ENCODE data around the gene CXADR. TPM values are rescaled to one million over a fixed set of nuclear protein-coding genes. Genes with fewer than 3 reads are reported as not detected.
"Not testable (repeated sequence)": the region's sequence is repeated elsewhere in the genome, so short reads cannot be mapped to it uniquely, and the experiment has no call there.

The CXADR gene
- total RNA-seq, 4 donors from 2014 or later, result 1.3 to 29.9 (median 17.9) TPM

DNA sequence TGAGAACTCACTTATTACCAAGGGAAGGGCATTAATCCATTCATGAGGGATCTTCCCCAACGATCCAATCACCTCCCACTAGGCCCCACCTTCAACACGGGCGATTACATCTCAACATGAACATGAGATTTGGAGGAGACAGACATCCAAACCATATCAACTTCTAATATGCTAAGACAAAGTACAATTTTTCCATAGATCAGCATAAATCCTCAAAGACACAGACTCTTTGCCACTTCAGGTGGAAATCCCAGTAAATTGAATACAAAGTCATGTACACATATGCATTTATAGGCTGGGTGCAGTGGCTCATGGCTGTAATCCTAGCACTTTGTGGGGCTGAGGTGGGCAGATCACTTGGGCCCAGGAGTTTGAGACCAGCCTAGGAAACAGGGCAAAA, 18.8 kb upstream of the CXADR start:
- intact Hi-C loops (cut with DNase I; ENCODE audit: low total_unique reads), result no loop called here
- H3K4me1 ChIP-seq, result no peaks in the 10 kb centered on the region
- no peaks in the 10 kb centered on the region for H3K27me3 ChIP-seq
- H3K36me3 ChIP-seq, result no peaks in the 10 kb centered on the region
- H3K27ac ChIP-seq, result no peak overlapping the region
- H3K4me3 ChIP-seq, result no peak overlapping the region
- DNase-seq, result no peak
- H3K9me3 ChIP-seq, result no peaks in the 10 kb centered on the region
- TF ChIP-seq, protein P1, sequence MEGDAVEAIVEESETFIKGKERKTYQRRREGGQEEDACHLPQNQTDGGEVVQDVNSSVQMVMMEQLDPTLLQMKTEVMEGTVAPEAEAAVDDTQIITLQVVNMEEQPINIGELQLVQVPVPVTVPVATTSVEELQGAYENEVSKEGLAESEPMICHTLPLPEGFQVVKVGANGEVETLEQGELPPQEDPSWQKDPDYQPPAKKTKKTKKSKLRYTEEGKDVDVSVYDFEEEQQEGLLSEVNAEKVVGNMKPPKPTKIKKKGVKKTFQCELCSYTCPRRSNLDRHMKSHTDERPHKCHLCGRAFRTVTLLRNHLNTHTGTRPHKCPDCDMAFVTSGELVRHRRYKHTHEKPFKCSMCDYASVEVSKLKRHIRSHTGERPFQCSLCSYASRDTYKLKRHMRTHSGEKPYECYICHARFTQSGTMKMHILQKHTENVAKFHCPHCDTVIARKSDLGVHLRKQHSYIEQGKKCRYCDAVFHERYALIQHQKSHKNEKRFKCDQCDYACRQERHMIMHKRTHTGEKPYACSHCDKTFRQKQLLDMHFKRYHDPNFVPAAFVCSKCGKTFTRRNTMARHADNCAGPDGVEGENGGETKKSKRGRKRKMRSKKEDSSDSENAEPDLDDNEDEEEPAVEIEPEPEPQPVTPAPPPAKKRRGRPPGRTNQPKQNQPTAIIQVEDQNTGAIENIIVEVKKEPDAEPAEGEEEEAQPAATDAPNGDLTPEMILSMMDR (IDR thresholded peaks at IDR 0.05), result no peak
- no peak for TF ChIP-seq POLR2A (IDR thresholded peaks at IDR 0.05)

DNA sequence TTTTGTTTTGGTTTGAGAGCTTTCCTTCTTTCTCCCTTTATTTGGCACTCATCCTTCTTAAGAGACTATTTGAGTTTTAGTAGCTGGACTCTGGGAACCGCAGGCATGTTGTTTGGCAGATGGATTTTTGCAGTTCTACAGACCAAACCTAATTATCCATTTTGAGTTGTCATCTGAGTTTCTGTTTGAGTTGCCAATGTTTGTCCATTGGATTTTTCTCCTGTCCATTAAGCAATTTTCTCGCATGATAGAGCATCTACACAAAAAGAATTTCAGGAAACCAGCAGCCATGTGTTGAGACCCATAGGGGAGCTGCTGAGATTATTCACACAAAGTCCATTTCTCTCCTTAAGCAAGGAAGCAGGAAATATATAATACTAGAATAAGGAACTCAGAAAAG, 17.2 kb upstream of the CXADR start:
- H3K27ac ChIP-seq, result no peak overlapping the region
- no peaks in the 10 kb centered on the region for H3K4me1 ChIP-seq
- TF ChIP-seq, protein P1 (IDR thresholded peaks at IDR 0.05), result no peak
- TF ChIP-seq POLR2A (IDR thresholded peaks at IDR 0.05), result no peak
- no peaks in the 10 kb centered on the region for H3K27me3 ChIP-seq
- no peak overlapping the region for H3K4me3 ChIP-seq
- intact Hi-C loops (cut with DNase I; ENCODE audit: low total_unique reads), result no loop called here
- DNase-seq, result no peak
- no peaks in the 10 kb centered on the region for H3K9me3 ChIP-seq
- no peaks in the 10 kb centered on the region for H3K36me3 ChIP-seq

DNA sequence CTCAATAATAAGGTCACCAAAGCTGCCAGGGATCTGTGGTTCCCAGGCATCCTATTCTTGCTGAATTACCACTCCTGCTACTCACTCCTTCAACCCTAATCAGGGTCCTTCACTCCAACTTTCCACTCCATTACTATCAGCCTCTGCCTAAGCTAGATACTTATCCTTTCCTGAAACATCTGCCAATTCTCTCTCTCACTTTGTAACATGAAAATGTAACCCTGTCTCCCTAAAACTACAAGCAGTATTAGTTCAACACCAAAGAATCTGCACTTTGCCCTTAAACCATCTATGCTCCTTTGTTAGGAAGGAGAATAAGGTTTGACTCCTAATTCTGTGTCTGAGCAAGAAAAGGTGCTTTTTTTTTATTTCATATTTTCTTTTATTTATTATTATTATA, 15.5 kb upstream of the CXADR start:
- Histone ChIP-seq H3K4me3 (no peak overlapping the region), H3K9me3 (no peaks in the 10 kb centered on the region), H3K4me1 (no peaks in the 10 kb centered on the region), H3K27ac (no peak overlapping the region), H3K36me3 (no peaks in the 10 kb centered on the region), H3K27me3 (no peaks in the 10 kb centered on the region)
- TF ChIP-seq, protein P1 (IDR thresholded peaks at IDR 0.05), result no peak
- no peak for TF ChIP-seq POLR2A (IDR thresholded peaks at IDR 0.05)
- intact Hi-C loops (cut with DNase I; ENCODE audit: low total_unique reads), result no loop called here
- DNase-seq, result no peak

DNA sequence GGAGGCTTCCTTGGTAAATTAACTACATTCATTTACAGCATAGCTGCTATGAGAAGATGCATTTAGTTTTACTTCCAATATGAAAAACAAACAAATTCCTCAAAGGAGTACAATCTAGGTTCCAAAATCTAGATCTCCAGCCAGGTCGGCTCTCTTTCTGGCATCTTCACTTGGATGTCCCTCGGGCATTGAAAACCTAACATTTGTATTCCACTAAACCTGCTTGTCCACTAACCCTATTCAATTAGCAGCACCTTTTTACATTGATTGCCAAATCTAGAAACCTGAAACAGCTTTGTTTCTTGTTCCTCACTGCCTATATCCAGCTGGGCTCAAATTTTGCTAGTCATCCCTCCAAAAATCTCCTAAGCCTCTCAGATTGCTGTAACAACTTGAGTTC, 14.3 kb upstream of the CXADR start:
- H3K4me3 ChIP-seq, result no peak overlapping the region
- peak overlapping the region in 1 of 2 donors; percentile 32 for H3K27ac ChIP-seq
- H3K9me3 ChIP-seq, result no peaks in the 10 kb centered on the region
- intact Hi-C loops (cut with DNase I; ENCODE audit: low total_unique reads), result no loop called here
- no peaks in the 10 kb centered on the region for H3K4me1 ChIP-seq
- no peak for DNase-seq
- no peaks in the 10 kb centered on the region for H3K27me3 ChIP-seq
- no peaks in the 10 kb centered on the region for H3K36me3 ChIP-seq
- TF ChIP-seq, protein P1 (IDR thresholded peaks at IDR 0.05), result no peak
- no peak for TF ChIP-seq POLR2A (IDR thresholded peaks at IDR 0.05)

DNA sequence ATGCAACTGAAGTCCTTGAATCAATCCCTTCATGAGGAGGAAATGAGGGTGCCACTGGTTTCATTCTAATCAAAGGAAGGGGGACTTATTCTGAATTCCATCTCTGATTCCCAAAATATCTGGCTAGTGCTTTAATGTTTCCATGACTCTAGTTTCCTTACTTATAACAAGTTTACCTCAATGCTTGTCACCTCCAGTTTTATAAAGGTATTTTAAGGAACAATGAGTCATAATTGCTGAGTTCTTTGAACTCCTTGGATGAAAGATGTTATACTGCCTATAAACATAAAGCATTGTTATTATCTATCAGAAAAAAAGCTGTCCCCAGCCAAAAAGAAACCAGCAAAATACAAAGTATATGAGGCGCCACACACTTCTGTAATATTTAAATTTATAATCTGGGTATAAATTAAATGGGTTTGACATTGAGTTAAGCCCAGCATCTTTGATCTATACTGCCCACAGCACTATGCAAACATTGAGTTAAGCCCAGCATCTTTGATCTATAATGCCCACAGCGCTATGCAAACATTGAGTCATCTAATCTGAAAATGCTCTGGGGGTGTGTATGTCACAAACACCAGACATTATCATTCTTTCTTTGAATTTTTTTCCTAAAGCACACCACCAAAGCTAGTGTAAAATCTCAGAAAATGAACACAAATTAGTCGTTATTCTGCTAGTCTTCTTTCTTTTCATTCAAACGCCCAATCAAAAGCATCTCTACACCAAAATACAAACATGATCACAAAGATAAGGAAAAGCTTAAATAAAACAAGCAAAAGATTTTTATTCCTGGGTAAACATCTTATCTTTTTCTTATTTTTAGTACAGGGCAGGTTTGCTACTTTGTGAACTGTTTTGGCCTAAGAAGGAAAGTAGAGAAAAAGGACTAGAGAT, 11.5 kb upstream of the CXADR start:
- no peak for DNase-seq
- TF ChIP-seq POLR2A (IDR thresholded peaks at IDR 0.05), result no peak
- H3K27me3 ChIP-seq, result no peaks in the 10 kb centered on the region
- H3K4me3 ChIP-seq, result no peak overlapping the region
- no peaks in the 10 kb centered on the region for H3K4me1 ChIP-seq
- intact Hi-C loops (cut with DNase I; ENCODE audit: low total_unique reads), result no loop called here
- H3K9me3 ChIP-seq, result no peaks in the 10 kb centered on the region
- no peak overlapping the region for H3K27ac ChIP-seq
- no peaks in the 10 kb centered on the region for H3K36me3 ChIP-seq

DNA sequence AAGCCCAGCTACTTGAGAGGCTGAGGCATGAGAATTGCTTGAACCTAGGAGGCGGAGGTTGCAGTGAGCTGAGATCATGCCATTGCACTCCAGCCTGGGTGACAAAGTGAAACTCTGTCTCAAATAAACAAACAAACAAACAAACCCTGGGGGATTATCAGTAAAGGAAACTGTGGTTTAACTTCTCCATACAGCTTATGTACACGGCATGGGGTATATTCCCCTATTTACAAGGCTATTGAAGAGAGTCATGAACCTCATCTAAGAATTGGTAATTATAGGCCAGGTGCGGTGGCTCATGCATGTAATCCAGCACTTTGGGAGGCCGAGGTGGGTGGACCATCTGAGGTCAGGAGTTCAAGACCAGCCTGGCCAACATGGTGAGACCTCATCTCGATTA, 9.9 kb upstream of the CXADR start:
- intact Hi-C loops (cut with DNase I; ENCODE audit: low total_unique reads); H3K4me1 ChIP-seq; H3K27me3 ChIP-seq; H3K4me3 ChIP-seq; H3K9me3 ChIP-seq; H3K36me3 ChIP-seq; H3K27ac ChIP-seq; DNase-seq: not testable (repeated sequence)

Measured in uterus (tissue), 4 donors.